HEK293T (cell line): ENCODE data around the gene PALLD.

Source experiments
- NFRKB ChIP-seq: fragments of 450-650 bp; IDR thresholded peaks from 2 replicates; pipeline ENCODE4 v1.6.1; 2016; ENCODE audit warnings: mild to moderate bottlenecking, moderate library complexity
- TARDBP ChIP-seq: fragments of 450-650 bp; IDR thresholded peaks from 2 replicates; pipeline ENCODE4 v1.6.1; 2016
- ZNF384 ChIP-seq: fragments of 450-650 bp; IDR thresholded peaks from 2 replicates; pipeline ENCODE4 v1.6.1; 2016

DNA sequence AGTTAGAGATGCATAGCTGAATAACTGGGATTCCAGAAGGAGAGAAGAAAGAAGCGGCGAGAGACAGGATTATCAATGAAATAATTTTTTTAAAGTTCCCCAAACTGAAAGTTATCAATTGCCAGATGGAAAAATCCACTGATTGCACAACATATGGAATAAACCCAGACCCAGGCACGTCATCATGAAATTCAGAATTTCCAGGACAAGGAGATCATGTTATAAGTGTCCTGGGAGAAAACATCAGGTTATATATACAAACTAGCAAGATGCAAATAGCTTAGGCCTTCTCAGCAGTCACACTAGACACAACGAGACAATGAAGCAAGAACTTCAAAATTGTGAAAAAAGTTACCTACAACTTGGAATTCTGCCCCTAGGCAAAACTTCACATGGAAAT, 200.0 kb downstream of the PALLD start:
- no peak for TF ChIP-seq ZNF384
- no peak for TF ChIP-seq NFRKB
- no peak for TF ChIP-seq TARDBP
